Right atrium auricular region (tissue), 2 donors: ENCODE data around the gene GAA. TPM values are rescaled to one million over a fixed set of nuclear protein-coding genes. Genes with fewer than 3 reads are reported as not detected.
"Not testable (repeated sequence)": the region's sequence is repeated elsewhere in the genome, so short reads cannot be mapped to it uniquely, and the experiment has no call there.

Source experiments
- DNase-seq: peaks from one replicate; pipeline ENCODE4 v3.0.0-alpha.2; 2019; ENCODE audit warnings: low spot score
- H3K27ac ChIP-seq, 2 donors: fragments of 200-600 bp; sonication (generic); 1 replicate in 1 of 2; 2 replicates in 1 of 2; pipeline ENCODE4 v1.5.1; 2016 to 2019
- H3K27me3 ChIP-seq, 2 donors: fragments of 200-600 bp; sonication (generic); one replicate each; pipeline versions ENCODE4 v1.5.1 to v1.6.0; 2017 to 2019
- H3K36me3 ChIP-seq: fragments of 200-600 bp; sonication (generic); one replicate; pipeline ENCODE4 v1.5.1; 2016
- H3K4me1 ChIP-seq, 2 donors: fragments of 200-600 bp; sonication (generic); one replicate each; pipeline versions ENCODE4 v1.5.1 to v1.6.0; 2017 to 2019
- H3K4me3 ChIP-seq, 2 donors: fragments of 200-600 bp; sonication (generic); 1 replicate in 1 of 2; 2 replicates in 1 of 2; pipeline ENCODE4 v1.5.1; 2017 to 2019; ENCODE audit warnings: mild to moderate bottlenecking in 1 of 2, moderate library complexity in 1 of 2
- H3K9me3 ChIP-seq, 2 donors: fragments of 200-600 bp; sonication (generic); one replicate each; pipeline ENCODE4 v1.5.1; 2019
- CTCF ChIP-seq, 2 donors: fragments of 200-600 bp; sonication (generic); IDR thresholded peaks; one replicate each; pipeline ENCODE4 v1.5.1; 2019; ENCODE audit warnings: antibody characterized with exemption in 2 of 2
- total RNA-seq, 2 donors: library from RNA; depleted of rRNA; stranded (reverse); fragments of >200 nt; gene quantifications; one replicate each; pipeline ENCODE4 v1.1.0, GENCODE V29; 2016

Gene GAA
- total RNA-seq, 2 donors from 2014 or later: 54.8 to 99.1 TPM

DNA sequence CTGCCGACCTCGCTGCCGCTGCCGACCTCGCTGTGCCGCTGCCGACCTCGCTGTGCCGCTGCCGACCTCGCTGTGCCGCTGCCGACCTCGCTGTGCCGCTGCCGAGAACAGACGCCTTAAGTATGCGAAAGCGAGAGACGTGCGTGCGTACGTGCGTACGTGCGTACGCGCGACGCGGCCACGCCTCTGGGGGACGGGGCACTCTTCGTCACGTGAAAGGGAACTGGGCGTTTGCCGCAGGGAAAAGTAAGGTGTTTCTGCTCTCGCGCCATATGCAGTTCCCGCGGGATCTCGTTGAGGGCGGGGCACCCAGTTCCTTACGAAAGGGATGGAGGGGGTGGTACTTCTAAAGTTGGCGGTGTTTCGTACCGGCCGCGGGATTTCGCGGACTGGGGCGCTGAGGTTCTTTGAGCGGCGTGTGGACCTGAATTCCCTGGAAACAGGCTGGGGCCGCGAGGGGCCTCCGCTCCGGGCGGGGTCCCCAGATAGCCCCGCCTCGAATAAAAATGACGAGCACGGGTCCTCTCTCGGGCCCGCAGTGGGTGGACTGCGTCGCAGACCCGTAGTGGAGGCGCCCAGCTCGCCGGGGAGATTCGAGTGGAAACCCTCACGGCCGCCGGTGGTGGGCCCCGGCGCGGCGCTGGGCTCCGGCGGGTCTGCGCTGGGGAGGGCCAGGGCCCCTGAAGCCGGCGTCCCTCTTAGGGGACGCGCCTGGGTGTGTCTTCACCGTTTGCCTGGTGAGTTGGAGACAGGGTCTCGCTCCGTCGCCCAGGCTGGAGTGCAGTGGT is 45.8 kb downstream of the GAA start, which contains the start of gene EIF4A3:
Gene EIF4A3, minus strand, starts transcription at position 94 of the 788 bp plus-strand sequence. CDS start 167 bp downstream, outside the sequence.
- TF ChIP-seq CTCF (IDR thresholded peaks at IDR 0.05): peak in 1 of 2 donors; percentile 23
- peak within 1 kb of the TSS; percentile 98 for H3K27ac ChIP-seq
- peak within 1 kb of the TSS; percentile 93 to 99 for H3K4me3 ChIP-seq
- H3K4me1 ChIP-seq: peaks cover 0 to 25% of the 10 kb centered on the region in 2 donors
- H3K9me3 ChIP-seq: no peaks in the 10 kb centered on the region
- H3K27me3 ChIP-seq: no peaks in the 10 kb centered on the region
- peaks cover 20% of the 10 kb centered on the region for H3K36me3 ChIP-seq
- DNase-seq: peak; percentile 99

GRCh38 chr17:80151333-80151732 is 50.0 kb downstream of the GAA start:
- TF ChIP-seq CTCF (IDR thresholded peaks at IDR 0.05): no peak
- H3K9me3 ChIP-seq: no peaks in the 10 kb centered on the region
- peaks cover 0 to 7% of the 10 kb centered on the region in 2 donors for H3K4me1 ChIP-seq
- H3K36me3 ChIP-seq: no peaks in the 10 kb centered on the region
- H3K27ac ChIP-seq: no peak overlapping the region
- DNase-seq: no peak
- H3K27me3 ChIP-seq: no peaks in the 10 kb centered on the region
- no peak overlapping the region for H3K4me3 ChIP-seq

DNA sequence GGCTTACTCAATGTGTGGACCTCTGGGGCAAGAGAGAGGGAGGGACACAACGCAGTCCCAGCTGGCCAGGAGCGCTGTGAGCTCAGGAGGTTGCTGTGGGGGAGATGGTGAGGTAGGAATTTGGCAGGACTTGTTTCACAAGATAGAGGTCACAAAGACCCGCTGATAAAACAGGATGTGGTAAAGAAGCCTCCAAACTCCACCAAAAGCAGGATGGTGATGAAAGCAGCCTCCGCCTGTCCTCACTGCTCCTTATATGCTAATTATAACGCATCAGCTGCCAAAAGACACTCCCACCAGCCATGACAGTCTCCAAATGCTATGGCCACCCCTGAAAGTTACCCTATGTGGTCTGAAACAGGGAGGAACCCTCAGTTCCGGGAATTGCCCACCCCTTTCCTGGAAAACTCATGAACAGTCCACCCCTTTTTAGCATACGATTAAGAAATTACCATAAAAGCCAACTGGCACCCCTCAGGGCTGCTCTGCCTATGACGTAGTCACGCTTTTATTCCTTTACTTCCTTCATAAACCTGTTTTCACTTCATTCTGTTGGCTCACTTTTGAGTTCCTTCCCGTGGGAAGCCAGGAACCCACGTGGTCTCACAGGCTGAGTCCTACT is 50.8 kb downstream of the GAA start:
- Histone ChIP-seq H3K9me3 (no peaks in the 10 kb centered on the region), H3K4me3 (no peak overlapping the region), H3K36me3 (no peaks in the 10 kb centered on the region), H3K27me3 (no peaks in the 10 kb centered on the region), H3K27ac (no peak overlapping the region), H3K4me1 (peaks cover 0 to 7% of the 10 kb centered on the region in 2 donors)
- TF ChIP-seq CTCF (IDR thresholded peaks at IDR 0.05): no peak
- DNase-seq: no peak

DNA sequence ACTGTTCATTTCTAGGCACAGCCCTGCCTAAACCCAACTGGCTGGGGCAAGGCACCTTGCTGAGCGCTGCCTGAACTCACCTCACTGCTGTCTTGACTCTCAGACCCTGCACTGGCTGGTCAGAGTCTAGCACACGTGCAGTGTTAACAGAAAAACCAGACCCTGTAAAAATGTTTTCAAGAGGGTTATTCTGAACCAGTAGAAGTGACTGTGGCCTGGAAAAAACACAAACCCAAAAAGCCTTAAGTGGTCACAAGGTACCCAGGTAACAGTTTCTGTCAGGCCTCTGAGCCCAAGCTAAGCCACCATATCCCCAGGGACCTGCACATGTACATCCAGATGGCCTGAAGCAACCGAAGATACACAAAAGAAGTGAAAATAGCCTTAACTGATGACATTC is 51.6 kb downstream of the GAA start:
- Histone ChIP-seq H3K36me3 (no peaks in the 10 kb centered on the region), H3K9me3 (no peaks in the 10 kb centered on the region), H3K27ac (no peak overlapping the region), H3K27me3 (no peaks in the 10 kb centered on the region), H3K4me1 (peaks cover 0 to 3% of the 10 kb centered on the region in 2 donors), H3K4me3 (no peak overlapping the region)
- no peak for TF ChIP-seq CTCF (IDR thresholded peaks at IDR 0.05)
- DNase-seq: no peak

DNA sequence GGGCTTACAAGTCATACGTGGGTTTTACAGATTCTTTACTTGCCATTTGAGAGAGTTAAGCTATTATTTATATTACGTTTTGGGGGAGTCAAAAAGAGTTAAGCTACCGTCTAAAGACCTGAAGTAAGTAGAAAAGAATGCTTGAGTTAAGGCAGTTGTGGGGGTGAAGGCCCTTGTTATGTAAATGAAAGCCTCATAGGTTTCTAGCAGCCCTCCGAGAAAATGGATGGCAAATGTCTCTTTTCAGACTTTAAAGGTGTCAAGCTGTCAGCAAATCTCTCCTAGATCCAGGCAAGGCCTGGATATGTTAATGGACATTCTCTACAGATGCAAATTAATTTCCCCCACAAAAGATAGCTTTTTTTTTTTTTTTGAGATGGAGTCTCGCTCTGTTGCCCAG is 52.8 kb downstream of the GAA start:
- no peaks in the 10 kb centered on the region for H3K27me3 ChIP-seq
- no peak overlapping the region for H3K4me3 ChIP-seq
- no peak for TF ChIP-seq CTCF (IDR thresholded peaks at IDR 0.05)
- no peaks in the 10 kb centered on the region for H3K36me3 ChIP-seq
- DNase-seq: no peak
- no peak overlapping the region for H3K27ac ChIP-seq
- H3K4me1 ChIP-seq: no peaks in the 10 kb centered on the region
- no peaks in the 10 kb centered on the region for H3K9me3 ChIP-seq

DNA sequence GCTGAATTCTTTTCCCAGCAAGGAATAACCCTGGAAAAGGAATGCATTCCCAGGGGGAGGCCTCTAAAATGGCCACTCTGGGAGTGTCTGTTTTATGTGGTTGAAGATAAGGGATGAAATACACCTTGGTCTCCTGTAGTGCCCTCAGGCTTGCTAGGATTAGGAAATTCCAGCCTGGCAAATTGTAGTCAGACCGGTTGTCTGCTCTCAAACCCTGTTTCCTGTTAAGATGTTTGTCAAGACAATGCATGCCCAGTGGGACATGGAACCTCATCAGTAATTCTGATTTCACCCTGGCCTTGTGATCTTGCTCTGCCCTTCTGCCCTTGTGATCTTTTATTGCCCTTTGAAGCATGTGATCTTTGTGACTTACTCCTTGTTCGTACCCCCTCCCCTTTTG is 54.2 kb downstream of the GAA start:
- H3K27ac ChIP-seq, H3K4me3 ChIP-seq, H3K36me3 ChIP-seq, H3K27me3 ChIP-seq, DNase-seq, H3K4me1 ChIP-seq, H3K9me3 ChIP-seq: not testable (repeated sequence)
